Adrenal gland (tissue), 12 donors: ENCODE results near the gene PDIA5. TPM values are rescaled to one million over a fixed set of nuclear protein-coding genes. Genes with fewer than 3 reads are reported as not detected.
A peak's percentile ranks its signal among the peaks of the same experiment; 100 is the strongest.

Source experiments
- DNase-seq, 7 donors: peaks; one replicate each; pipeline ENCODE4 v3.0.0-alpha.2; 2019 to 2020
- H3K27ac ChIP-seq, 5 donors: fragments of 200-600 bp; sonication (generic) in 4 of 5; 1 replicate in 3 of 5; 2 replicates in 2 of 5; pipeline versions ENCODE4 v1.5.1 to v1.8.0; 2016 to 2020; ENCODE audit warnings: mild to moderate bottlenecking in 1 of 5
- H3K27me3 ChIP-seq: fragments of 200-600 bp; 2 replicates; pipeline ENCODE4 v1.8.0; 2021
- H3K36me3 ChIP-seq, 2 donors: fragments of 200-600 bp; replicated peaks in 1 of 2; 1 replicate in 1 of 2; 2 replicates in 1 of 2; pipeline versions ENCODE4 v1.5.1 to v1.8.0; 2018 to 2022
- H3K4me1 ChIP-seq, 2 donors: fragments of 200-600 bp; replicated peaks in 1 of 2; 1 replicate in 1 of 2; 2 replicates in 1 of 2; pipeline versions ENCODE4 v1.5.1 to v1.8.0; 2018 to 2021
- H3K4me3 ChIP-seq, 4 donors: fragments of 200-600 bp; sonication (generic) in 3 of 4; one replicate each; pipeline ENCODE4 v1.5.1; 2016 to 2018
- H3K9me3 ChIP-seq, 3 donors: fragments of 200-600 bp; sonication (generic) in 1 of 3; replicated peaks in 1 of 3; 1 replicate in 2 of 3; 2 replicates in 1 of 3; pipeline versions ENCODE4 v1.5.1 to v1.8.0; 2016 to 2021
- CTCF ChIP-seq, 6 experiments: fragments of 450-650 bp in 4 of 6; fragments of 200-600 bp in 2 of 6; sonication (generic) in 1 of 6; IDR thresholded peaks; 1 replicate in 5 of 6; 2 replicates in 1 of 6; pipeline versions ENCODE4 v1.5.1 to v1.8.0; 2016 to 2021; ENCODE audit warnings: antibody characterized with exemption in 6 of 6, mild to moderate bottlenecking in 2 of 6, moderate library complexity in 1 of 6
- POLR2A ChIP-seq, 2 donors: fragments of 450-650 bp; IDR thresholded peaks; one replicate each; pipeline ENCODE4 v1.6.1; 2017; ENCODE audit warnings: antibody characterized with exemption in 2 of 2, mild to moderate bottlenecking in 2 of 2, moderate library complexity in 1 of 2
- WGBS, 4 donors: extraction: QIAGEN DNeasy Blood & Tissue Kit in 2 of 4; methylation state at CpG; one replicate each; pipeline versions ENCODE4 v1.1.5 to v1.1.7; 2013 to 2017; 5-methylcytosine and 5-hydroxymethylcytosine counted together
- intact Hi-C, 2 donors: fragments of 100-400 bp; cut with DNase I; formaldehyde crosslinking; loops; one replicate each; pipeline versions ENCODE4 v1.14.1 to v1.15.0; 2022 to 2023
- polyA plus RNA-seq, 3 donors: library from polyadenylated mRNA; stranded (reverse); fragments of 200-250 nt in 2 of 3; fragments of 350-450 nt in 1 of 3; fragmentation: Illumina TruSeq in 1 of 3; extraction: RNeasy Lipid Tissue Mini Kit (QIAGEN cat#74804) in 1 of 3; gene quantifications; one replicate each; pipeline ENCODE4 v1.2.3, GENCODE V29; 2013 to 2014
- total RNA-seq, 9 donors: library from RNA; depleted of rRNA in 4 of 9; stranded (reverse); fragments of >200 nt in 4 of 9; fragments of 120-200 nt in 1 of 9; fragmentation: NEBNext Ultra II Directional in 1 of 9; extraction: Animal tissue kit (Norgen Biotek cat#: 25700) in 1 of 9; gene quantifications; one replicate each; pipeline versions ENCODE4 v1.1.0 to v1.2.4, GENCODE V29; 2013 to 2023
- donor health status: healthy with polysubstance abuse.
- donor health status: Bipolar disorder and iron deficiency.
- donor health status: DM: yes; HTN: yes; CAD: no.
- donor health status: DM: no; HTN: no; CAD: no.
- donor health status: DM: no; HTN: no; CAD: no.
- donor health status: DM: yes; HTN: yes; CAD: no.

PDIA5 gene
- total and polyA plus RNA-seq, 12 donors, result 18.9 to 88.9 (median 50.9) TPM

GRCh38 chr3:123078101-123078500 is 11.3 kb downstream of the PDIA5 start:
- H3K4me3 ChIP-seq, result no peak overlapping the region
- TF ChIP-seq CTCF (IDR thresholded peaks at IDR 0.05), result no peak
- TF ChIP-seq POLR2A (IDR thresholded peaks at IDR 0.05), result peak in 1 of 2 donors; percentile 5
- WGBS, 4 donors, result 60 to 74% (median 66%) methylated on average over 10 of the region's 10 CpGs
- no peaks in the 10 kb centered on the region for H3K27me3 ChIP-seq
- H3K4me1 ChIP-seq, result peaks cover 26 to 85% of the 10 kb centered on the region in 2 donors
- no peaks in the 10 kb centered on the region for H3K9me3 ChIP-seq
- peak in 3 of 7 donors; percentile 46 to 55 (median 50) for DNase-seq
- H3K36me3 ChIP-seq, result no peaks in the 10 kb centered on the region
- H3K27ac ChIP-seq, result peak overlapping the region in 3 of 5 donors; percentile 31 to 80 (median 62)
- intact Hi-C loops, result no loop called here

- Histone ChIP-seq H3K9me3 (no peaks in the 10 kb centered on the region), H3K36me3 (no peaks in the 10 kb centered on the region), H3K4me3 (no peak overlapping the region), H3K4me1 (peaks cover 51 to 97% of the 10 kb centered on the region in 2 donors), H3K27ac (peak overlapping the region in 4 of 5 donors; percentile 27 to 76 (median 42)), H3K27me3 (no peaks in the 10 kb centered on the region)
- DNase-seq, result peak in 4 of 7 donors; percentile 31 to 68 (median 56)
- no peak for TF ChIP-seq CTCF (IDR thresholded peaks at IDR 0.05)
- intact Hi-C loops, result no loop called here
- 31 to 49% (median 44%) methylated on average over 7 of the region's 7 CpGs for WGBS, 4 donors
Observed at GRCh38 chr3:123080864-123081562, 14.2 kb downstream of the PDIA5 start.

GRCh38 chr3:123081718-123082369 is 15.0 kb downstream of the PDIA5 start:
- Histone ChIP-seq H3K4me3 (no peak overlapping the region), H3K9me3 (no peaks in the 10 kb centered on the region), H3K27ac (peak overlapping the region in 4 of 5 donors; percentile 27 to 76 (median 42)), H3K4me1 (peaks cover 54 to 97% of the 10 kb centered on the region in 2 donors), H3K27me3 (no peaks in the 10 kb centered on the region), H3K36me3 (no peaks in the 10 kb centered on the region)
- peak; percentile 52 to 85 (median 67) for DNase-seq
- intact Hi-C loops, result no loop called here
- 28 to 46% (median 29%) methylated on average over 6 to 8 of the region's 8 CpGs for WGBS, 4 donors
- TF ChIP-seq CTCF (IDR thresholded peaks at IDR 0.05) (no peak), POLR2A (IDR thresholded peaks at IDR 0.05) (no peak)

GRCh38 chr3:123082370-123083065 is 15.7 kb downstream of the PDIA5 start:
- Histone ChIP-seq H3K27me3 (no peaks in the 10 kb centered on the region), H3K4me1 (peaks cover 60 to 97% of the 10 kb centered on the region in 2 donors), H3K27ac (peak overlapping the region in 2 of 5 donors; percentile 56 to 76), H3K36me3 (no peaks in the 10 kb centered on the region), H3K9me3 (no peaks in the 10 kb centered on the region), H3K4me3 (no peak overlapping the region)
- intact Hi-C loops, result no loop called here
- TF ChIP-seq POLR2A (IDR thresholded peaks at IDR 0.05) (no peak), CTCF (IDR thresholded peaks at IDR 0.05) (no peak)
- 60 to 79% (median 67%) methylated on average over 10 of the region's 10 CpGs for WGBS, 4 donors
- peak in 2 of 7 donors; percentile 12 to 52 for DNase-seq
